NB4 (cell line): Measurements from ENCODE around the gene TAPT1.

ENCODE experiments used
- DNase-seq: peaks from one replicate; pipeline ENCODE4 v3.0.0; 2010; ENCODE audit warnings: low read depth
- H3K4me3 ChIP-seq: one replicate; pipeline ENCODE4 v1.5.1; 2011; ENCODE audit warnings: mild to moderate bottlenecking, low read depth, low read length, moderate library complexity
- CTCF ChIP-seq: IDR thresholded peaks from one replicate; pipeline ENCODE4 v1.5.1; 2012; ENCODE audit warnings: low read depth, low read length
- MYC ChIP-seq: IDR thresholded peaks from 2 replicates; pipeline ENCODE4 v1.6.1; 2011; ENCODE audit warnings: low read depth, low read length
- POLR2A ChIP-seq: IDR thresholded peaks from 2 replicates; pipeline ENCODE4 v1.6.1; 2011; ENCODE audit warnings: mild to moderate bottlenecking; ENCODE audit not compliant: insufficient read length; ENCODE audit errors: extremely low read depth
- TF ChIP-seq, protein P1 (sequence below): IDR thresholded peaks from 2 replicates; pipeline ENCODE4 v1.6.1; 2011; ENCODE audit warnings: low read depth, low read length

Gene TAPT1

GRCh38 chr4:16168710-16169388 is 57.4 kb downstream of the TAPT1 start:
- no peak for DNase-seq
- H3K4me3 ChIP-seq, result no peak overlapping the region
- TF ChIP-seq CTCF (no peak), POLR2A (no peak), MYC (no peak)
- TF ChIP-seq, protein P1, sequence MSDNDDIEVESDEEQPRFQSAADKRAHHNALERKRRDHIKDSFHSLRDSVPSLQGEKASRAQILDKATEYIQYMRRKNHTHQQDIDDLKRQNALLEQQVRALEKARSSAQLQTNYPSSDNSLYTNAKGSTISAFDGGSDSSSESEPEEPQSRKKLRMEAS, result no peak

- H3K4me3 ChIP-seq, result no peak overlapping the region
- TF ChIP-seq CTCF, result no peak
- TF ChIP-seq MYC, result no peak
- TF ChIP-seq, protein P1, result no peak
- TF ChIP-seq POLR2A, result no peak
- DNase-seq, result no peak
Measured at GRCh38 chr4:16168144-16168543, 58.1 kb downstream of the TAPT1 start.

- DNase-seq, result no peak
- no peak for TF ChIP-seq POLR2A
- no peak for TF ChIP-seq CTCF
- TF ChIP-seq MYC, result no peak
- TF ChIP-seq, protein P1, result no peak
- no peak overlapping the region for H3K4me3 ChIP-seq
Measured at GRCh38 chr4:16165931-16166330, 60.3 kb downstream of the TAPT1 start.

DNA sequence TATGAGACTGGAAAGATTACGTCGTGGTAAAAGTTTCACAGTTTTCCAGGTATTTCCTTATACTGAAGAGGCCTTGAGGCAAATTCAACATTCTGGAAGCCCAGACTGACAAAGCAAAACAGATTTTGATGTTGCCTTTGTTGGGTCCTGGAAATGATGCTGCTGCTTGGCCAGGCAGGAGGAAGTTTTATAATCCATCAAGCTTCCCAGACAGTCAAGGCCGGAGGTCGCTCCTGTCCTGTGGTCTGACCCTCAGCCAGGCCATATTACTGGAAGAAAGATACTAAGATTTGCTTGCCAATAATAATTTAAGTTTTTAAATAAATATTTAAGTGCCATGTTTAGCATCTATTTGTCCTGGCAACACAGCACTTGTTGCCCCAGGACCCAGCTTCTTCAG is 63.4 kb downstream of the TAPT1 start:
- no peak for DNase-seq
- TF ChIP-seq MYC (no peak), CTCF (no peak), POLR2A (no peak)
- TF ChIP-seq, protein P1, result no peak
- no peak overlapping the region for H3K4me3 ChIP-seq

- DNase-seq, result no peak
- TF ChIP-seq POLR2A, result no peak
- TF ChIP-seq, protein P1, result no peak
- TF ChIP-seq CTCF, result no peak
- TF ChIP-seq MYC, result no peak
- H3K4me3 ChIP-seq, result no peak overlapping the region
Measured at GRCh38 chr4:16161851-16162408, 64.3 kb downstream of the TAPT1 start.
